HEK293 (cell line): Measurements from ENCODE around the gene TRMT44.
"Not testable (repeated sequence)": the region's sequence is repeated elsewhere in the genome, so short reads cannot be mapped to it uniquely, and the experiment has no call there.

ENCODE experiments used
- CTCF ChIA-PET: fragments of 350-600 bp; formaldehyde crosslinking; extraction: SDS; loops from one replicate; lab custom pipeline; 2021; ENCODE audit warnings: antibody characterized with exemption; lab: Yijun Ruan, JAX
- POLR2A ChIA-PET: fragments of 300-600 bp; formaldehyde crosslinking; extraction: SDS; loops from one replicate; lab custom pipeline; 2020; ENCODE audit warnings: antibody characterized with exemption, inconsistent platforms; lab: Yijun Ruan, JAX
- H3K27ac ChIP-seq: fragments of 200-500 bp; sonication (Bioruptor generic); 2 replicates; pipeline ENCODE4 v1.5.1; 2014; ENCODE audit warnings: low read depth, low read length, control low read depth, inconsistent platforms; ENCODE audit errors: extremely low read depth
- H3K36me3 ChIP-seq, 2 experiments: fragments of 200-500 bp in 1 of 2; sonication (Bioruptor generic) in 1 of 2; 1 replicate in 1 of 2; 2 replicates in 1 of 2; pipeline ENCODE4 v1.5.1; 2014 to 2017; ENCODE audit warnings: inconsistent platforms in 2 of 2, low read length in 2 of 2; ENCODE audit not compliant: control insufficient read depth in 2 of 2, insufficient read depth in 1 of 2
- H3K4me1 ChIP-seq: fragments of 200-500 bp; sonication (Bioruptor generic); 2 replicates; pipeline ENCODE4 v1.5.1; 2014; ENCODE audit warnings: mild to moderate bottlenecking, low read length, inconsistent platforms; ENCODE audit not compliant: control insufficient read depth, insufficient read depth
- H3K4me3 ChIP-seq: 2 replicates; pipeline ENCODE4 v1.5.1; 2011; ENCODE audit warnings: low read depth, mild to moderate bottlenecking, control low read depth, low read length, moderate library complexity
- H3K9me3 ChIP-seq: fragments of 200-500 bp; sonication (Bioruptor generic); 2 replicates; pipeline ENCODE4 v1.5.1; 2014; ENCODE audit warnings: low read depth, low read length, inconsistent platforms; ENCODE audit not compliant: control insufficient read depth, insufficient read depth
- GFI1B ChIP-seq: fragments of 450-650 bp; formaldehyde crosslinking; IDR thresholded peaks from 2 replicates; pipeline ENCODE4 v1.5.1; 2016; ENCODE audit warnings: missing biosample characterization, missing genetic modification characterization
- IKZF3 ChIP-seq: fragments of 450-650 bp; IDR thresholded peaks from 2 replicates; pipeline ENCODE4 v1.5.0; 2018; ENCODE audit warnings: missing biosample characterization, mild to moderate bottlenecking, missing genetic modification characterization, moderate library complexity
- KLF1 ChIP-seq: fragments of 450-650 bp; formaldehyde crosslinking; IDR thresholded peaks from 2 replicates; pipeline ENCODE4 v1.5.1; 2016; ENCODE audit warnings: missing biosample characterization, missing genetic modification characterization
- ZBTB17 ChIP-seq: fragments of 450-650 bp; formaldehyde crosslinking; IDR thresholded peaks from 2 replicates; pipeline ENCODE4 v1.5.1; 2016; ENCODE audit warnings: missing biosample characterization, missing genetic modification characterization
- ZFHX2 ChIP-seq: fragments of 450-650 bp; formaldehyde crosslinking; conservative IDR thresholded peaks from 2 replicates; pipeline ENCODE4 v1.5.1; 2016; ENCODE audit warnings: missing biosample characterization, missing genetic modification characterization
- ZNF10 ChIP-seq: fragments of 450-650 bp; formaldehyde crosslinking; IDR thresholded peaks from 2 replicates; pipeline ENCODE4 v1.5.1; 2017; ENCODE audit warnings: missing biosample characterization, missing genetic modification characterization
- ZNF248 ChIP-seq: fragments of 450-650 bp; formaldehyde crosslinking; IDR thresholded peaks from 2 replicates; pipeline ENCODE4 v1.5.1; 2017; ENCODE audit warnings: missing biosample characterization, missing genetic modification characterization
- ZNF266 ChIP-seq: fragments of 450-650 bp; formaldehyde crosslinking; IDR thresholded peaks from 2 replicates; pipeline ENCODE4 v1.5.1; 2016; ENCODE audit warnings: missing biosample characterization, missing genetic modification characterization, low read depth
- ZNF341 ChIP-seq: fragments of 450-650 bp; formaldehyde crosslinking; IDR thresholded peaks from 2 replicates; pipeline ENCODE4; 2016; ENCODE audit warnings: low read depth, missing biosample characterization, missing genetic modification characterization
- ZNF350 ChIP-seq: fragments of 450-650 bp; formaldehyde crosslinking; IDR thresholded peaks from 2 replicates; pipeline ENCODE4 v1.5.0; 2017; ENCODE audit warnings: missing biosample characterization, mild to moderate bottlenecking, missing genetic modification characterization
- ZNF394 ChIP-seq: fragments of 450-650 bp; formaldehyde crosslinking; IDR thresholded peaks from 2 replicates; pipeline ENCODE4 v1.5.1; 2016; ENCODE audit warnings: missing biosample characterization, missing genetic modification characterization, mild to moderate bottlenecking, moderate library complexity, borderline replicate concordance
- ZNF404 ChIP-seq: fragments of 450-650 bp; formaldehyde crosslinking; IDR thresholded peaks from 2 replicates; pipeline ENCODE4 v1.5.1; 2017; ENCODE audit warnings: missing biosample characterization, missing genetic modification characterization
- ZNF416 ChIP-seq: fragments of 450-650 bp; formaldehyde crosslinking; IDR thresholded peaks from 2 replicates; pipeline ENCODE4 v1.5.1; 2016; ENCODE audit warnings: missing biosample characterization, missing genetic modification characterization
- ZNF433 ChIP-seq: fragments of 450-650 bp; formaldehyde crosslinking; IDR thresholded peaks from 2 replicates; pipeline ENCODE4 v1.5.1; 2016; ENCODE audit warnings: missing biosample characterization, missing genetic modification characterization, low read depth
- ZNF544 ChIP-seq: fragments of 450-650 bp; formaldehyde crosslinking; IDR thresholded peaks from 2 replicates; pipeline ENCODE4 v1.5.0; 2017; ENCODE audit warnings: missing biosample characterization, missing genetic modification characterization
- ZNF548 ChIP-seq: fragments of 450-650 bp; formaldehyde crosslinking; IDR thresholded peaks from 2 replicates; pipeline ENCODE4 v1.5.1; 2016; ENCODE audit warnings: missing biosample characterization, missing genetic modification characterization
- ZNF610 ChIP-seq: fragments of 450-650 bp; formaldehyde crosslinking; IDR thresholded peaks from 2 replicates; pipeline ENCODE4 v1.5.1; 2016; ENCODE audit warnings: missing biosample characterization, missing genetic modification characterization, borderline replicate concordance
- ZNF624 ChIP-seq: fragments of 450-650 bp; formaldehyde crosslinking; IDR thresholded peaks from 2 replicates; pipeline ENCODE4 v1.5.1; 2017; ENCODE audit warnings: missing biosample characterization, missing genetic modification characterization
- ZNF654 ChIP-seq: fragments of 450-650 bp; formaldehyde crosslinking; IDR thresholded peaks from 2 replicates; pipeline ENCODE4 v1.5.1; 2016; ENCODE audit warnings: low read depth, missing biosample characterization, missing genetic modification characterization
- TF ChIP-seq, protein P1 (sequence below): fragments of 450-650 bp; formaldehyde crosslinking; IDR thresholded peaks from 2 replicates; pipeline ENCODE4 v1.5.0; 2017; ENCODE audit warnings: missing biosample characterization, missing genetic modification characterization, borderline replicate concordance
- TF ChIP-seq, protein P2 (sequence below): fragments of 450-650 bp; formaldehyde crosslinking; IDR thresholded peaks from 2 replicates; pipeline ENCODE4 v1.5.1; 2016; ENCODE audit warnings: missing biosample characterization, missing genetic modification characterization

Gene TRMT44

DNA sequence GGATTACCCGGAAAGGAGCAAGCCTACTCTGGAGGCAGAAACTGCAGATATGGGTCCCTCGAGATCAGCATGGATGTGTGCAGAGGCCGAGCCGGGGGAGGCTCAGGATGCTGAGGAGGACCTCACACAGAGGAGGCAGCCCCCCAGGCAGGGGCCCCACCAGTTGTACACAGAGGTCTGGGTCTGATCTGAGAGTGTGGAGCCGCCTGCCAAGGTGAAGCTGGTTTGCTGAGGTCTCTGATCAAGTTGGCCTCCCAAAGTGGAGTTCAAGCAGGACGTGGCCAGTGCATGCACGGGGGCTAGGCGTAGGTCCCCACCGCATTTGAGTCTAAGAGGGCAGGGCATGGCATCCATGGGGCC, 35.1 kb upstream of the TRMT44 start:
- H3K27ac ChIP-seq: no peak overlapping the region
- TF ChIP-seq ZNF394: no peak
- no peak for TF ChIP-seq ZNF266 (tag by site-specific recombination)
- TF ChIP-seq ZNF10 (tag by site-specific recombination): no peak
- TF ChIP-seq ZNF341 (tag by site-specific recombination): no peak
- no peak for TF ChIP-seq GFI1B (tag by site-specific recombination)
- no peak for TF ChIP-seq ZFHX2
- TF ChIP-seq ZNF548 (tag by site-specific recombination): no peak
- no peak for TF ChIP-seq ZNF624 (tag by site-specific recombination)
- no peak for TF ChIP-seq ZNF416 (tag by site-specific recombination)
- TF ChIP-seq ZNF404 (tag by site-specific recombination): no peak
- TF ChIP-seq ZNF433 (tag by site-specific recombination): no peak
- no peak for TF ChIP-seq ZNF248
- no peak for TF ChIP-seq ZNF544
- no peak for TF ChIP-seq KLF1 (tag by site-specific recombination)
- TF ChIP-seq, protein P1, sequence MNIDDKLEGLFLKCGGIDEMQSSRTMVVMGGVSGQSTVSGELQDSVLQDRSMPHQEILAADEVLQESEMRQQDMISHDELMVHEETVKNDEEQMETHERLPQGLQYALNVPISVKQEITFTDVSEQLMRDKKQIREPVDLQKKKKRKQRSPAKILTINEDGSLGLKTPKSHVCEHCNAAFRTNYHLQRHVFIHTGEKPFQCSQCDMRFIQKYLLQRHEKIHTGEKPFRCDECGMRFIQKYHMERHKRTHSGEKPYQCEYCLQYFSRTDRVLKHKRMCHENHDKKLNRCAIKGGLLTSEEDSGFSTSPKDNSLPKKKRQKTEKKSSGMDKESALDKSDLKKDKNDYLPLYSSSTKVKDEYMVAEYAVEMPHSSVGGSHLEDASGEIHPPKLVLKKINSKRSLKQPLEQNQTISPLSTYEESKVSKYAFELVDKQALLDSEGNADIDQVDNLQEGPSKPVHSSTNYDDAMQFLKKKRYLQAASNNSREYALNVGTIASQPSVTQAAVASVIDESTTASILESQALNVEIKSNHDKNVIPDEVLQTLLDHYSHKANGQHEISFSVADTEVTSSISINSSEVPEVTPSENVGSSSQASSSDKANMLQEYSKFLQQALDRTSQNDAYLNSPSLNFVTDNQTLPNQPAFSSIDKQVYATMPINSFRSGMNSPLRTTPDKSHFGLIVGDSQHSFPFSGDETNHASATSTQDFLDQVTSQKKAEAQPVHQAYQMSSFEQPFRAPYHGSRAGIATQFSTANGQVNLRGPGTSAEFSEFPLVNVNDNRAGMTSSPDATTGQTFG (tag by site-specific recombination): no peak
- TF ChIP-seq ZBTB17 (tag by site-specific recombination): no peak
- no peak for TF ChIP-seq IKZF3 (tag by site-specific recombination)
- H3K4me1 ChIP-seq: 0 out of 2 replicates have a peak, but pooled peaks cover 2% of the 10 kb centered on the region
- no peaks in the 10 kb centered on the region for H3K9me3 ChIP-seq
- POLR2A ChIA-PET: no interaction called here
- no peak overlapping the region for H3K4me3 ChIP-seq
- CTCF ChIA-PET: interaction anchor here (0.7 to 3.0 kb wide), 4 partner anchors 21 to 227 kb away, joined by 3 to 23 read pairs (median 10); no protein-coding TSS in a partner anchor
- peaks cover 0 to 33% of the 10 kb centered on the region in 2 experiments; a peak in 1 of 3 replicates for H3K36me3 ChIP-seq

DNA sequence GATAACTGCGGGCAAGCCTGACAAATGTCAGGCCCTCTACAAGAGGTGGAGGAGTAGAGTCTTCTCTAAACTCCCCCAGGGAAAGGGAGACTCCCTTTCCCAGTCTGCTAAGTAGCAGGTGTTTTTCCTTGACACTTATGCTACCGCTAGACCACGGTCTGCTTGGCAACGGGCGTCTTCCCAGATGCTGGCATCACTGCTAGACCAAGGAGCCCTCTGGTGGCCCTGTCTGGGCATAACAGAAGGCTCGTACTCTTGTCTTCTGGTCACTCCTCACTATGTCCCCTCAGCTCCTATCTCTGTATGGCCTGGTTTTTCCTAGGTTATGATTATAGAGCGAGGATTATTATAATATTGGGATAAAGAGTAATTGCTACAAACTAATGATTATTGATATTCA, 33.7 kb upstream of the TRMT44 start:
- H3K4me1 ChIP-seq, H3K9me3 ChIP-seq, H3K27ac ChIP-seq, H3K4me3 ChIP-seq: not testable (repeated sequence)
- peaks cover 0 to 33% of the 10 kb centered on the region in 2 experiments; a peak in 1 of 3 replicates for H3K36me3 ChIP-seq
- ChIA-PET CTCF (interaction anchor here (1.2 to 3.0 kb wide), 3 partner anchors 139 to 230 kb away, joined by 4 to 23 read pairs (median 16); no protein-coding TSS in a partner anchor), POLR2A (interaction anchor here (0.6 kb wide), 1 partner anchor 273 kb away, joined by 3 read pairs; no protein-coding TSS in a partner anchor)
- TF ChIP-seq ZNF654 (tag by site-specific recombination): peak; percentile 20; the same call in 1 of the 2 replicates

DNA sequence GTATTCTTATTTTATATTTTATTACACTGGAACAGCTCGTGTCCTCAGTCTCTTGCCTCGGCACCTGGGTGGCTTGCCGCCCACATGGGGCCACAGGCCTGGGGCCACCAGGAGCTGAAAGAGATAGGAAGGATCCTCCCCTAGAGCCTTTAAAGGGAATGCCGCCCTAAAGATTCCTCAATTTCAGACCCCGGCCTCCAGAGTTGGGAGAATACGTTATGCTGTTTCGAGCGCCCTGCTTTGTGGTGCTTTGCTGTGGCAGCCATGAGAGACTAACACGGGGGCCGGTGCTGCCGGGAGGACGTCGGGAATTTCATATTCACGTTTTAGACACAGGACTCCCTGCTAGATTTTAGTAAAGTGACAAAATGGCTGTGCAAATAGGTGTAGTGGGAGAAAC, 33.3 kb upstream of the TRMT44 start:
- peaks cover 0 to 34% of the 10 kb centered on the region in 2 experiments; a peak in 1 of 3 replicates for H3K36me3 ChIP-seq
- POLR2A ChIA-PET: interaction anchor here (0.6 kb wide), 1 partner anchor 274 kb away, joined by 3 read pairs; no protein-coding TSS in a partner anchor
- H3K4me1 ChIP-seq: 0 out of 2 replicates have a peak, but pooled peaks cover 2% of the 10 kb centered on the region
- no peaks in the 10 kb centered on the region for H3K9me3 ChIP-seq
- H3K27ac ChIP-seq: no peak overlapping the region
- no peak for TF ChIP-seq ZNF610 (tag by site-specific recombination)
- TF ChIP-seq ZNF350 (tag by site-specific recombination): no peak
- TF ChIP-seq, protein P2, sequence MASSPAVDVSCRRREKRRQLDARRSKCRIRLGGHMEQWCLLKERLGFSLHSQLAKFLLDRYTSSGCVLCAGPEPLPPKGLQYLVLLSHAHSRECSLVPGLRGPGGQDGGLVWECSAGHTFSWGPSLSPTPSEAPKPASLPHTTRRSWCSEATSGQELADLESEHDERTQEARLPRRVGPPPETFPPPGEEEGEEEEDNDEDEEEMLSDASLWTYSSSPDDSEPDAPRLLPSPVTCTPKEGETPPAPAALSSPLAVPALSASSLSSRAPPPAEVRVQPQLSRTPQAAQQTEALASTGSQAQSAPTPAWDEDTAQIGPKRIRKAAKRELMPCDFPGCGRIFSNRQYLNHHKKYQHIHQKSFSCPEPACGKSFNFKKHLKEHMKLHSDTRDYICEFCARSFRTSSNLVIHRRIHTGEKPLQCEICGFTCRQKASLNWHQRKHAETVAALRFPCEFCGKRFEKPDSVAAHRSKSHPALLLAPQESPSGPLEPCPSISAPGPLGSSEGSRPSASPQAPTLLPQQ: no peak
- H3K4me3 ChIP-seq: no peak overlapping the region
- CTCF ChIA-PET: interaction anchor here (1.2 to 3.0 kb wide), 3 partner anchors 140 to 231 kb away, joined by 4 to 23 read pairs (median 16); no protein-coding TSS in a partner anchor
